IMR-90 (cell line): ENCODE data around the gene LENG1. TPM values are rescaled to one million over a fixed set of nuclear protein-coding genes. Genes with fewer than 3 reads are reported as not detected.

ENCODE experiments used
- ATAC-seq: fragments of 200-7000 bp; cut with Tn5 transposase; 2 replicates; pipeline ENCODE4 v1.9.1; 2020; ENCODE audit warnings: low read depth, mild to moderate bottlenecking, moderate library complexity
- BruUV-seq: library from RNA; stranded (reverse); fragments of 400-500 nt; replicated peaks from 2 replicates; lab custom pipeline; 2021; lab: Mats Ljungman, UMichigan
- CTCF ChIA-PET: fragments of 300-600 bp; formaldehyde crosslinking; extraction: SDS; loops from one replicate; lab custom pipeline; 2021; ENCODE audit warnings: antibody characterized with exemption; lab: Yijun Ruan, JAX
- POLR2A ChIA-PET: fragments of 300-600 bp; sonication (Branson Sonifier 250); formaldehyde crosslinking; loops from one replicate; lab custom pipeline; 2022; ENCODE audit warnings: antibody characterized with exemption; ENCODE audit not compliant: unreplicated experiment; lab: Charles Lee
- DNase-seq: peaks from one replicate; pipeline ENCODE4 v3.0.0; 2013
- H2AFZ ChIP-seq: replicated peaks from 2 replicates; pipeline ENCODE3; 2013; ENCODE audit warnings: low read length, mild to moderate bottlenecking; ENCODE audit not compliant: poor library complexity
- H2AK5ac ChIP-seq: 2 replicates; pipeline ENCODE4 v1.6.1; 2013; ENCODE audit warnings: low read depth, low read length, inconsistent platforms
- H2AK9ac ChIP-seq: replicated peaks from 2 replicates; pipeline ENCODE3; 2013; ENCODE audit warnings: mild to moderate bottlenecking, low read depth, low read length, moderate library complexity; ENCODE audit not compliant: poor library complexity
- H2BK120ac ChIP-seq: 2 replicates; pipeline ENCODE4 v1.6.1; 2013; ENCODE audit warnings: low read depth, low read length, inconsistent platforms
- H2BK15ac ChIP-seq: 3 replicates; pipeline ENCODE4 v1.6.1; 2013; ENCODE audit warnings: low read depth, low read length, inconsistent platforms
- H2BK20ac ChIP-seq: 2 replicates; pipeline ENCODE4 v1.6.1; 2013; ENCODE audit warnings: low read depth, mild to moderate bottlenecking, inconsistent platforms, low read length, moderate library complexity
- H2BK5ac ChIP-seq: 2 replicates; pipeline ENCODE4 v1.6.1; 2013; ENCODE audit warnings: mild to moderate bottlenecking, low read depth, low read length, inconsistent platforms; ENCODE audit not compliant: poor library complexity, severe bottlenecking
- H3K14ac ChIP-seq: replicated peaks from 2 replicates; pipeline ENCODE4 v1.6.1; 2013; ENCODE audit warnings: low read depth, low read length, inconsistent platforms
- H3K18ac ChIP-seq: 2 replicates; pipeline ENCODE4 v1.6.1; 2013; ENCODE audit warnings: low read depth, low read length, control low read depth
- H3K23ac ChIP-seq: 2 replicates; pipeline ENCODE4 v1.6.1; 2013; ENCODE audit warnings: low read depth, low read length, inconsistent platforms
- H3K27ac ChIP-seq: 2 replicates; pipeline ENCODE4 v1.5.1; 2013; ENCODE audit warnings: mild to moderate bottlenecking, control low read depth, low read length; ENCODE audit not compliant: insufficient read depth
- H3K27me3 ChIP-seq: 2 replicates; pipeline ENCODE4 v1.6.1; 2013; ENCODE audit warnings: low read length; ENCODE audit not compliant: control insufficient read depth, insufficient read depth
- H3K36me3 ChIP-seq: 2 replicates; pipeline ENCODE4 v1.6.1; 2013; ENCODE audit warnings: low read length, mixed read lengths; ENCODE audit not compliant: control insufficient read depth, insufficient read depth
- H3K4ac ChIP-seq: 2 replicates; pipeline ENCODE4 v1.6.1; 2013; ENCODE audit warnings: low read depth, low read length, inconsistent platforms
- H3K4me1 ChIP-seq: 2 replicates; pipeline ENCODE4 v1.6.1; 2013; ENCODE audit warnings: low read length, mixed read lengths; ENCODE audit not compliant: control insufficient read depth, insufficient read depth
- H3K4me2 ChIP-seq: 2 replicates; pipeline ENCODE4 v1.6.1; 2013; ENCODE audit warnings: low read depth, mild to moderate bottlenecking, control low read depth, low read length, moderate library complexity
- H3K4me3 ChIP-seq: 2 replicates; pipeline ENCODE4 v1.5.1; 2013; ENCODE audit warnings: low read depth, mild to moderate bottlenecking, control low read depth, low read length, moderate library complexity; ENCODE audit not compliant: insufficient read depth
- H3K56ac ChIP-seq: 2 replicates; pipeline ENCODE4 v1.6.1; 2013; ENCODE audit warnings: low read length, inconsistent platforms; ENCODE audit not compliant: insufficient read depth; ENCODE audit errors: extremely low read depth
- H3K79me1 ChIP-seq, 2 experiments: 2 replicates each; pipeline ENCODE4 v1.6.1; 2013; ENCODE audit warnings: low read length in 2 of 2, inconsistent platforms in 1 of 2, low read depth in 1 of 2
- H3K9ac ChIP-seq: 2 replicates; pipeline ENCODE4 v1.6.1; 2013; ENCODE audit warnings: low read depth, low read length, control low read depth
- H3K9me1 ChIP-seq: 2 replicates; pipeline ENCODE4 v1.6.1; 2013; ENCODE audit warnings: low read length, inconsistent platforms; ENCODE audit not compliant: insufficient read depth
- H3K9me3 ChIP-seq: 2 replicates; pipeline ENCODE4 v1.6.1; 2013; ENCODE audit warnings: low read length; ENCODE audit not compliant: control insufficient read depth, insufficient read depth
- H4K20me1 ChIP-seq: 2 replicates; pipeline ENCODE4 v1.6.1; 2013; ENCODE audit warnings: low read length, inconsistent platforms; ENCODE audit not compliant: insufficient read depth
- H4K5ac ChIP-seq: 2 replicates; pipeline ENCODE4 v1.6.1; 2013; ENCODE audit warnings: mild to moderate bottlenecking, low read depth, low read length, control low read depth
- H4K8ac ChIP-seq, 2 experiments: 2 replicates each; pipeline ENCODE4 v1.6.1; 2013; ENCODE audit warnings: low read depth in 2 of 2, low read length in 2 of 2, control low read depth in 1 of 2, inconsistent platforms in 1 of 2
- H4K91ac ChIP-seq: 2 replicates; pipeline ENCODE4 v1.6.1; 2013; ENCODE audit warnings: low read depth, low read length, inconsistent platforms; ENCODE audit not compliant: insufficient read depth
- BHLHE40 ChIP-seq: fragments of 150-350 bp; IDR thresholded peaks from 2 replicates; pipeline ENCODE4 v1.6.1; 2016; ENCODE audit warnings: mild to moderate bottlenecking, low read depth, low read length
- CEBPB ChIP-seq: IDR thresholded peaks from 2 replicates; pipeline ENCODE4 v1.6.1; 2012; ENCODE audit warnings: low read depth, low read length, improper control_type of control experiment
- CHD1 ChIP-seq: IDR thresholded peaks from 2 replicates; pipeline ENCODE4 v1.6.1; 2012; ENCODE audit warnings: low read depth, low read length, improper control_type of control experiment
- CTCF ChIP-seq: conservative IDR thresholded peaks from 2 replicates; pipeline ENCODE4 v1.5.1; 2012; ENCODE audit warnings: mild to moderate bottlenecking, low read depth, low read length, improper control_type of control experiment
- FOS ChIP-seq: fragments of 150-350 bp; IDR thresholded peaks from 2 replicates; pipeline ENCODE4 v1.6.1; 2016; ENCODE audit warnings: low read depth, low read length
- MAZ ChIP-seq: IDR thresholded peaks from 2 replicates; pipeline ENCODE4 v1.6.1; 2012; ENCODE audit warnings: low read depth, mild to moderate bottlenecking, low read length, improper control_type of control experiment, moderate library complexity, borderline replicate concordance
- MXI1 ChIP-seq: IDR thresholded peaks from 2 replicates; pipeline ENCODE4 v1.6.1; 2012; ENCODE audit warnings: low read depth, mild to moderate bottlenecking, low read length, moderate library complexity, borderline replicate concordance
- NFE2L2 ChIP-seq: fragments of 150-350 bp; IDR thresholded peaks from 2 replicates; pipeline ENCODE4 v1.6.1; 2016; ENCODE audit warnings: low read depth, mild to moderate bottlenecking, low read length
- POLR2A ChIP-seq: IDR thresholded peaks from 2 replicates; pipeline ENCODE4 v1.6.1; 2012; ENCODE audit warnings: mild to moderate bottlenecking, low read depth, low read length
- RCOR1 ChIP-seq: IDR thresholded peaks from 2 replicates; pipeline ENCODE4 v1.6.1; 2012; ENCODE audit warnings: mild to moderate bottlenecking, low read length, improper control_type of control experiment; ENCODE audit not compliant: insufficient replicate concordance
- RFX5 ChIP-seq: IDR thresholded peaks from 2 replicates; pipeline ENCODE4 v1.8.0; 2012; ENCODE audit warnings: low read depth, mild to moderate bottlenecking, low read length, moderate library complexity
- SMC3 ChIP-seq: fragments of 150-350 bp; IDR thresholded peaks from 2 replicates; pipeline ENCODE4 v1.6.1; 2016; ENCODE audit warnings: low read depth, mild to moderate bottlenecking, antibody characterized with exemption, low read length, moderate library complexity
- USF2 ChIP-seq: fragments of 150-350 bp; IDR thresholded peaks from 2 replicates; pipeline ENCODE4 v1.6.1; 2017; ENCODE audit warnings: mild to moderate bottlenecking, antibody characterized with exemption, low read length, low read depth
- WGBS, 2 experiments: methylation state at CpG; one replicate each; pipeline versions ENCODE4 v1.1.5 to v1.1.7; 2013; ENCODE audit warnings: missing lambda C conversion rate in 2 of 2; ENCODE audit not compliant: insufficient read length in 1 of 2; ENCODE audit errors: extremely low coverage in 2 of 2; 5-methylcytosine and 5-hydroxymethylcytosine counted together
- dilution Hi-C: fragments of 300-500 bp; cut with HindIII; formaldehyde crosslinking; loops from one replicate; pipeline ENCODE4 v1.14.3; 2018; ENCODE audit warnings: low sequenced_read_pairs; ENCODE audit not compliant: unreplicated experiment
- in situ Hi-C: fragments of 300-500 bp; cut with MboI; formaldehyde crosslinking; loops from 3 replicates; pipeline ENCODE4 v1.14.3; 2019; ENCODE audit warnings: low sequenced_read_pairs, inconsistent platforms, mixed read lengths
- intact Hi-C: fragments of 100-400 bp; cut with micrococcal nuclease; formaldehyde crosslinking; loops from 2 replicates; pipeline ENCODE4 v1.10.0; 2022
- polyA plus RNA-seq, 3 experiments: library from polyadenylated mRNA; depleted of rRNA; stranded (reverse); fragments of >200 nt; gene quantifications; 2 replicates each; pipeline ENCODE4 v1.2.3, GENCODE V29; 2012; ENCODE audit warnings: low replicate concordance in 1 of 3
- total RNA-seq: library from RNA; depleted of rRNA; stranded (reverse); fragments of >200 nt; gene quantifications from 2 replicates; pipeline ENCODE4 v1.2.3, GENCODE V29; 2012
- TF ChIP-seq, protein P1 (sequence below): fragments of 150-350 bp; IDR thresholded peaks from 2 replicates; pipeline ENCODE4 v1.6.1; 2016; ENCODE audit warnings: low read depth, mild to moderate bottlenecking, low read length, moderate library complexity, borderline replicate concordance

Gene LENG1
- total and polyA plus RNA-seq, 2 of the 4 experiments (the other 2 are of a cell fraction) = 2.7 to 5.3 TPM

GRCh38 chr19:54149021-54149812, 10.3 kb downstream of the LENG1 start:
- no peak overlapping the region for H3K4me3 ChIP-seq
- no peaks in the 10 kb centered on the region for H3K4me1 ChIP-seq
- H3K23ac ChIP-seq = no peak overlapping the region
- POLR2A ChIA-PET = no interaction called here
- no peak overlapping the region for H2BK15ac ChIP-seq
- H3K9ac ChIP-seq = no peak overlapping the region
- no TSS peak for BruUV-seq
- no peak overlapping the region for H3K14ac ChIP-seq
- H2BK20ac ChIP-seq = no peak overlapping the region
- H3K56ac ChIP-seq = no peak overlapping the region
- no peaks in the 10 kb centered on the region for H3K27me3 ChIP-seq
- H3K4me2 ChIP-seq = no peak overlapping the region
- DNase-seq = no peak
- WGBS, 2 experiments = 89% methylated on average over 9 of the region's 12 CpGs; no CpG with 5 or more reads in 1 of the 2 experiments
- dilution Hi-C loops (no loop called here), intact Hi-C loops (no loop called here), in situ Hi-C loops (loop anchor here (25.0 kb wide), 1 partner anchor 1513 kb away; the partner anchor contains the start of gene U2AF2)
- CTCF ChIA-PET = no interaction called here
- no peak overlapping the region for H3K4ac ChIP-seq
- H4K5ac ChIP-seq = no peak overlapping the region
- H4K91ac ChIP-seq = no peak overlapping the region
- H2BK5ac ChIP-seq = no peak overlapping the region
- H3K36me3 ChIP-seq = peaks cover 88% of the 10 kb centered on the region
- H3K79me1 ChIP-seq = peaks cover 8 to 18% of the 10 kb centered on the region in 2 experiments; a peak in 3 of 4 replicates
- ATAC-seq = no peak
- H4K8ac ChIP-seq = no peak overlapping the region
- H2BK120ac ChIP-seq = no peak overlapping the region
- H2AK5ac ChIP-seq = no peak overlapping the region
- TF ChIP-seq CEBPB (no peak), MXI1 (no peak), SMC3 (no peak), FOS (no peak), BHLHE40 (no peak), CHD1 (no peak), CTCF (no peak), POLR2A (no peak), RCOR1 (no peak), RFX5 (no peak), USF2 (no peak), MAZ (no peak), NFE2L2 (no peak)
- TF ChIP-seq, protein P1, sequence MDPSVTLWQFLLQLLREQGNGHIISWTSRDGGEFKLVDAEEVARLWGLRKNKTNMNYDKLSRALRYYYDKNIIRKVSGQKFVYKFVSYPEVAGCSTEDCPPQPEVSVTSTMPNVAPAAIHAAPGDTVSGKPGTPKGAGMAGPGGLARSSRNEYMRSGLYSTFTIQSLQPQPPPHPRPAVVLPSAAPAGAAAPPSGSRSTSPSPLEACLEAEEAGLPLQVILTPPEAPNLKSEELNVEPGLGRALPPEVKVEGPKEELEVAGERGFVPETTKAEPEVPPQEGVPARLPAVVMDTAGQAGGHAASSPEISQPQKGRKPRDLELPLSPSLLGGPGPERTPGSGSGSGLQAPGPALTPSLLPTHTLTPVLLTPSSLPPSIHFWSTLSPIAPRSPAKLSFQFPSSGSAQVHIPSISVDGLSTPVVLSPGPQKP = no peak
- H4K20me1 ChIP-seq = peaks cover 11% of the 10 kb centered on the region; the same call in 1 of the 2 replicates
- no peak overlapping the region for H3K18ac ChIP-seq
- no peak overlapping the region for H2AFZ ChIP-seq
- H3K9me3 ChIP-seq = no peaks in the 10 kb centered on the region
- no peaks in the 10 kb centered on the region for H3K9me1 ChIP-seq
- H2AK9ac ChIP-seq = no peak overlapping the region
- H3K27ac ChIP-seq = no peak overlapping the region
